ENCODE results near the gene CCN6. TPM values are rescaled to one million over a fixed set of nuclear protein-coding genes. Genes with fewer than 3 reads are reported as not detected.

The CCN6 gene
- total and polyA plus RNA-seq, 4 donors: 0.57 to 0.69 TPM; not detected in 2

DNA sequence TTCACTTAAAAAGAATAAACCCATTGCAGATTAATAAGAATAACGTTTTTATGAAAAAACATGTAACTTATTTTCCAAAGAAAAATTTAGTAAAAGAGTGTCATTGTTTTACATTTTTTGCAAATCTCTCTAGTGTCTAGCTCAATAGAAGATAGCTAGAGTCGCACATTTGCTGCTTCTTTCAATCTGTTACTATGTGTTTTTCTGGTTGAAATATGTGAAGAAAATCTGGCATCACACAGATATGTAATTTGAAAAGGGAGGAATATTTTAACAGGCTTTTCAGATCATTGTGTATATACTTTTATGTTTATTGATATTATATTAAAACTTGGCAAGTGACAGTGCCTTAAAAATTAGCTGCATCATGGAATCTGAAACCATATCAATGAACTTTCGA, 9.1 kb downstream of the CCN6 start:
- Histone ChIP-seq H3K36me3 (ENCODE audit: control insufficient read depth, insufficient read depth, low read length) (no peaks in the 10 kb centered on the region), H3K27ac (ENCODE audit: low read depth, low read length) (no peak overlapping the region), H3K4me3 (ENCODE audit: low read depth, low read length) (no peak overlapping the region), H3K4me1 (ENCODE audit: control insufficient read depth, insufficient read depth, low read length) (no peaks in the 10 kb centered on the region), H3K9me3 (ENCODE audit: control insufficient read depth, insufficient read depth, low read length) (no peaks in the 10 kb centered on the region), H3K27me3 (ENCODE audit: control insufficient read depth, insufficient read depth, low read length) (no peaks in the 10 kb centered on the region)
- peak in 1 of 6 donors; percentile 51 for DNase-seq (ENCODE audit: low read depth in 4 of 6, low spot score in 6 of 6)
- no CpG with 5 or more reads among the region's 3 CpGs for WGBS (ENCODE audit: insufficient coverage)

DNA sequence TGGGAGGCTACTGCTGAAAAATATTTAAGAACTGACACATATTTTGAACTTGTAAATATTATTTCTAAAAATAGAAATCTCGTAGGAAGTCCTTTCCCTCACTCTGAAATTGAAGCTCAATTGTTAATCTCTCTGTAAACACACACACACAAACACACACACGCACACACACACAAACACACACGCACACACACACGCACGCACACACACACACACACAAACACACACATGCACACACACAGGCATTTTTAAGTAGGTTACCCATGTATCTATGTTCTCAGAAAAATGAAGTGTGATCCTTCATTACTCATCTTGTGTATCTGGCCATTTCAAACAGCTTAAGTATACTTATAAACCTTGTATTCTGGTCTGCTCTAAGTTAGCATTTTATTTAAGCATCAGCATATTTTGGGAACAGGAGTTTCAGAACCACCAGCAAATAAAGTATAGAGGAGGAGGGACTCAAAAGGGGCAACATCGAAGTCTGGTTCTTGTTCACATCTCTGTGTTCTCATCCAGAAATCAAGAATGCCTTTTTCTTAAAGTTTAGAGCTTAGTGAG, 11.6 kb downstream of the CCN6 start:
- Histone ChIP-seq H3K36me3 (ENCODE audit: control insufficient read depth, insufficient read depth, low read length) (no peaks in the 10 kb centered on the region), H3K4me1 (ENCODE audit: control insufficient read depth, insufficient read depth, low read length) (no peaks in the 10 kb centered on the region), H3K27me3 (ENCODE audit: control insufficient read depth, insufficient read depth, low read length) (no peaks in the 10 kb centered on the region), H3K9me3 (ENCODE audit: control insufficient read depth, insufficient read depth, low read length) (no peaks in the 10 kb centered on the region), H3K27ac (ENCODE audit: low read depth, low read length) (no peak overlapping the region), H3K4me3 (ENCODE audit: low read depth, low read length) (no peak overlapping the region)
- no CpG with 5 or more reads among the region's 6 CpGs for WGBS (ENCODE audit: insufficient coverage)
- DNase-seq (ENCODE audit: low read depth in 4 of 6, low spot score in 6 of 6): no peak

DNA sequence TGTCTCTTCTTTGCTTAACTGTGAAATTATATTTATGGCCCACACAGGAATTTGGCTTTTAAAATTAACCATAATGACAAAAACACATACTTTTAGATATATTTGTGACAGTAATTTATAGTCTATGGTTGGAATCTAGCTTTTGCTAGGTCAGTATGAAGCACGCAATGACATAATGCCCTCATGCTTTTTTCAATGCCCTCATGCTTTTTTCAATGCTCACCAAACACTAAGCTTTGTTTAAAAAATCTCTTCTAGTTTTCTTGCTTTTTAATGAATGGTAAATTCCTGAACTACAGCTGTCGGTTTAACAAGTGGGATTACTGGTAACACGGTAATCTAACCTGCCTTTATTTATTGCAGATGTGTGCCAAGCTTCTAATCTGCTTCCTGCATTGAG, 12.7 kb downstream of the CCN6 start:
- Histone ChIP-seq H3K4me3 (ENCODE audit: low read depth, low read length) (no peak overlapping the region), H3K27ac (ENCODE audit: low read depth, low read length) (no peak overlapping the region), H3K27me3 (ENCODE audit: control insufficient read depth, insufficient read depth, low read length) (no peaks in the 10 kb centered on the region), H3K36me3 (ENCODE audit: control insufficient read depth, insufficient read depth, low read length) (no peaks in the 10 kb centered on the region), H3K9me3 (ENCODE audit: control insufficient read depth, insufficient read depth, low read length) (no peaks in the 10 kb centered on the region), H3K4me1 (ENCODE audit: control insufficient read depth, insufficient read depth, low read length) (no peaks in the 10 kb centered on the region)
- no peak for DNase-seq (ENCODE audit: low read depth in 4 of 6, low spot score in 6 of 6)
- 60% methylated on average over 1 of the region's 3 CpGs for WGBS (ENCODE audit: insufficient coverage)

DNA sequence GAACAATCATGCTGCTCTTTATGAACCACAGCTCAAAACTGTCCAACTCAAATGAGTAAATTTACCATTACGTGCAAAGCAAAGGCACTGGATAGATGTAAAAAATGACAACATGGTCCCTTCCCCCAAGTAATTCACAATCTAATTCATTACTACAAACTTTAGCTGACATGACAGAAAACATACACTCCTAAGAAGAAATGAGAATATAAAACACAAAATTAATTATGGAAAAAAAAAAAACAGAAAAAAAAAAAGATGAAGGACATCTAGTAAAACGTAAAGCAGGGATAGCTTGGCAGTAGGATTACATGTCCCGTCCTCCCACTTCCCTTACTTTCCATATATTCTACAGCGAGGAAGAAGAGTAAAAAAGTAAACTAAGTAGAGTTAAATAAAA, 27.7 kb downstream of the CCN6 start:
- H3K4me3 ChIP-seq (ENCODE audit: low read depth, low read length): no peak overlapping the region
- DNase-seq (ENCODE audit: low read depth in 4 of 6, low spot score in 6 of 6): no peak
- no peaks in the 10 kb centered on the region for H3K27me3 ChIP-seq (ENCODE audit: control insufficient read depth, insufficient read depth, low read length)
- H3K27ac ChIP-seq (ENCODE audit: low read depth, low read length): no peak overlapping the region
- no CpG with 5 or more reads among the region's 4 CpGs for WGBS (ENCODE audit: insufficient coverage)
- no peaks in the 10 kb centered on the region for H3K4me1 ChIP-seq (ENCODE audit: control insufficient read depth, insufficient read depth, low read length)
- H3K9me3 ChIP-seq (ENCODE audit: control insufficient read depth, insufficient read depth, low read length): no peaks in the 10 kb centered on the region
- peaks cover 5% of the 10 kb centered on the region for H3K36me3 ChIP-seq (ENCODE audit: control insufficient read depth, insufficient read depth, low read length)

- WGBS (ENCODE audit: insufficient coverage): 75% methylated on average over 1 of the region's 8 CpGs
- H3K9me3 ChIP-seq (ENCODE audit: control insufficient read depth, insufficient read depth, low read length): no peaks in the 10 kb centered on the region
- no peak overlapping the region for H3K27ac ChIP-seq (ENCODE audit: low read depth, low read length)
- DNase-seq (ENCODE audit: low read depth in 4 of 6, low spot score in 6 of 6): no peak
- no peaks in the 10 kb centered on the region for H3K4me1 ChIP-seq (ENCODE audit: control insufficient read depth, insufficient read depth, low read length)
- peaks cover 5% of the 10 kb centered on the region for H3K36me3 ChIP-seq (ENCODE audit: control insufficient read depth, insufficient read depth, low read length)
- no peak overlapping the region for H3K4me3 ChIP-seq (ENCODE audit: low read depth, low read length)
- no peaks in the 10 kb centered on the region for H3K27me3 ChIP-seq (ENCODE audit: control insufficient read depth, insufficient read depth, low read length)
These were observed 31.6 kb downstream of the CCN6 start for GRCh38 chr6:112085286-112086065.

DNA sequence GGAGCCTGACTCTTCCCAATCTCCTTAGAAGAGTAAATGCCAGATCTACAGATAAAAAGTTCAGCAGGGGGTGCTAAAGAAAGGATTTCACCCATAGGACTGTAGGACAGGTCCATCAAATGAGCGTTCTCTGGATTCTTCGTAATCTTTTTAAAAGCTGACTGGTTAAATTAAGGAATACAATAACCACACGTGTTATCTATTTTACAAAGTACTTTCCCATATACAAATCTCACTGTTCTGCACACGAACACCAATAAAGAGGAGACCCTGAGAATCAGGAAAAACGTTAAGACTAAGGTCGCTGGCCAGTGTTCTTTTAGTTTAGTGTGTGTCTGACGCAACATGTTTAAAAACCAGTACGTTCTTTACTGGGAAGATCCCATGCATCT, 32.8 kb downstream of the CCN6 start:
- 0% methylated on average over 6 of the region's 8 CpGs for WGBS (ENCODE audit: insufficient coverage)
- DNase-seq (ENCODE audit: low read depth in 4 of 6, low spot score in 6 of 6): peak in 5 of 6 donors; percentile 20 to 84 (median 46)
- Histone ChIP-seq H3K9me3 (ENCODE audit: control insufficient read depth, insufficient read depth, low read length) (no peaks in the 10 kb centered on the region), H3K4me3 (ENCODE audit: low read depth, low read length) (peak overlapping the region; percentile 98), H3K27me3 (ENCODE audit: control insufficient read depth, insufficient read depth, low read length) (no peaks in the 10 kb centered on the region), H3K36me3 (ENCODE audit: control insufficient read depth, insufficient read depth, low read length) (peaks cover 5% of the 10 kb centered on the region), H3K4me1 (ENCODE audit: control insufficient read depth, insufficient read depth, low read length) (no peaks in the 10 kb centered on the region), H3K27ac (ENCODE audit: low read depth, low read length) (peak overlapping the region; percentile 96)

- Histone ChIP-seq H3K36me3 (ENCODE audit: control insufficient read depth, insufficient read depth, low read length) (peaks cover 5% of the 10 kb centered on the region), H3K27ac (ENCODE audit: low read depth, low read length) (peak within 1 kb of the TSS; percentile 96), H3K4me3 (ENCODE audit: low read depth, low read length) (peak within 1 kb of the TSS; percentile 98), H3K9me3 (ENCODE audit: control insufficient read depth, insufficient read depth, low read length) (no peaks in the 10 kb centered on the region), H3K27me3 (ENCODE audit: control insufficient read depth, insufficient read depth, low read length) (no peaks in the 10 kb centered on the region), H3K4me1 (ENCODE audit: control insufficient read depth, insufficient read depth, low read length) (no peaks in the 10 kb centered on the region)
- DNase-seq (ENCODE audit: low read depth in 4 of 6, low spot score in 6 of 6): peak; percentile 86 to 99 (median 92)
- WGBS (ENCODE audit: insufficient coverage): under 1% methylated on average over 52 of the region's 60 CpGs
These were observed 33.4 kb downstream of the CCN6 start, which contains the start of the genes FAM229B and TUBE1 for GRCh38 chr6:112087136-112087911. TSS of gene FAM229B (plus strand) at chr6:112087591. CDS start at chr6:112099284, 11,693 bp downstream. TSS of gene TUBE1 (minus strand) at chr6:112087482. CDS start at chr6:112087434, 48 bp downstream.

- H3K27ac ChIP-seq (ENCODE audit: low read depth, low read length): peak overlapping the region; percentile 96
- WGBS (ENCODE audit: insufficient coverage): 0% methylated on average over 1 of the region's 7 CpGs
- H3K4me3 ChIP-seq (ENCODE audit: low read depth, low read length): peak overlapping the region; percentile 98
- H3K36me3 ChIP-seq (ENCODE audit: control insufficient read depth, insufficient read depth, low read length): peaks cover 5% of the 10 kb centered on the region
- no peaks in the 10 kb centered on the region for H3K4me1 ChIP-seq (ENCODE audit: control insufficient read depth, insufficient read depth, low read length)
- no peaks in the 10 kb centered on the region for H3K27me3 ChIP-seq (ENCODE audit: control insufficient read depth, insufficient read depth, low read length)
- no peaks in the 10 kb centered on the region for H3K9me3 ChIP-seq (ENCODE audit: control insufficient read depth, insufficient read depth, low read length)
- peak in 1 of 6 donors; percentile 36 for DNase-seq (ENCODE audit: low read depth in 4 of 6, low spot score in 6 of 6)
These were observed 34.0 kb downstream of the CCN6 start for GRCh38 chr6:112087916-112088315.

DNA sequence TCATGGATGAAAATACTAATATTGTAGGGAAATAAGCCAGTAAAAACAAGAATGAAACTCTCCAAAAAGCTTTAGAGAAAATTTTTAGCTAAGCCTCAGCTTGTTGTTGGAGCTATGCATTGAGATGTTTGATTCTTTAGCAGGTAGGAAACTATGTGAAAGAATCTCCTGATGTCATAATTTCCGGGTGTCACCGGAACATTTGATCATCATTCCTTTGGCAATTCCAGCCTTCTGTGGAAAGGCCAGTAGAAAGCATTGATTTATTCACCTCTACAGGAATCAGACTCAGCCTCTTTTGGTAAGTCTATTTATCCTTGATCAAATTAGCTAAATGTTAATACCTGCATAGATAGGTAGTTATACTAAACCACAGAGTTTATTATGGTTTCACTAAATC, 43.0 kb downstream of the CCN6 start:
- H3K4me3 ChIP-seq (ENCODE audit: low read depth, low read length): no peak overlapping the region
- H3K36me3 ChIP-seq (ENCODE audit: control insufficient read depth, insufficient read depth, low read length): no peaks in the 10 kb centered on the region
- H3K9me3 ChIP-seq (ENCODE audit: control insufficient read depth, insufficient read depth, low read length): no peaks in the 10 kb centered on the region
- no peaks in the 10 kb centered on the region for H3K27me3 ChIP-seq (ENCODE audit: control insufficient read depth, insufficient read depth, low read length)
- H3K27ac ChIP-seq (ENCODE audit: low read depth, low read length): no peak overlapping the region
- H3K4me1 ChIP-seq (ENCODE audit: control insufficient read depth, insufficient read depth, low read length): no peaks in the 10 kb centered on the region
- DNase-seq (ENCODE audit: low read depth in 4 of 6, low spot score in 6 of 6): no peak
- WGBS (ENCODE audit: insufficient coverage): no CpG with 5 or more reads among the region's 2 CpGs
